Amniotic epithelial cell (primary cell): ENCODE measurements around the gene CD8B2.
"Not testable (repeated sequence)": the region's sequence is repeated elsewhere in the genome, so short reads cannot be mapped to it uniquely, and the experiment has no call there.

Source experiments
- DNase-seq: peaks from one replicate; pipeline ENCODE4 v3.0.0-alpha.2; 2010; ENCODE audit warnings: low read depth

The CD8B2 gene

DNA sequence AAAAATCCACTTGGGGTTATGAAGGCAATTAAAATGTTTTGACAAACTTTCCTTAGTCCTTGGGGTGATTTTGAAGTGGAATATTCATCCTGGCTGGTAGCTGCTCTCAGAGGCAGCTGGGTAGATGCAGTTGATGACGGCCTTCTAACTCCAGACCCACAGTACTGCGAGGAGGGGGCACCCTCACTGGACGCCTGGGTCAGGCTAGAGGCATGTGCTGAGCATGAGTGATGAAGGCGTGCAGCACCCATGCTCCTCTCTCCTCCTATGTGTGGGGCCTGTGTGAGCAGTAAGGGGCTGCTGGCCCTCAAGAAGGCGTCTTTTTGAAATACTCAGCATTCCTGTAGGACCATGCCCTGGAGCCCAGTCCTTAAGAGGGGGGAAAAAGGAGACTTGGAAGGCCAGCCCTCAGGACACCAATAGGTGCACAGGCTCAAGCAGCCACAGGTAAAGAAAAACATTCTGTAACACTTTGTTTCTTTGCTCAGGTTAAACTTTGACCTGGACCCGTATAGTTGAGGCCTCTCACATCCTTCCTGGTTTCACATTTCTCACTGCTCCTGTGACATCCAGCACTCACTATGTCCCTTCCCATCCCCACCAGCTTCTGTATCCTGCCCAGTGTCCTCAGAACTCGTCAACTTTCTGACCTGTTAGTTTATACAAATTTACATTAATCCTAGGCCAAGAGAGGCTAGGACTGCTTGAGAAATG is 64.4 kb downstream of the CD8B2 start:
- DNase-seq = no peak

GRCh38 chr2:106552921-106553320 is 65.8 kb downstream of the CD8B2 start:
- DNase-seq = no peak

DNA sequence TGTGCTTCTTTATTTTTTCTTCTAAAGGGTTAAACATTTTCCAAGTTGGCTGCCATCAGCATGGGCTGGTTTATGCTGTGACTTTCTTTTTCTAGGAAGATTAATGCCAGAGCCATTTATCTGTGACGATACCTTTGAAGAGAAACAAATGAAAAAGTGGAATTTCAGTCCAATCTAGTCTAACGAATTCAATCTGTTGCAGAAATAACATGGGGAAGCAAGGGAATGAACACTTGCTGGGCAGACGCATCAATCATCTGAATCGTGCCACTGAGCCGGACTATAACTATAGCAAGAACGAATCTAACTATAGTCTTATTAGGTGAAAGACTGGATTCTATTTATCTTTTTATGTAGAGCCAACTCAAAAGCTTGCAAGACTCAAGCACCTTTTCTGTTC is 66.2 kb downstream of the CD8B2 start:
- no peak for DNase-seq

DNA sequence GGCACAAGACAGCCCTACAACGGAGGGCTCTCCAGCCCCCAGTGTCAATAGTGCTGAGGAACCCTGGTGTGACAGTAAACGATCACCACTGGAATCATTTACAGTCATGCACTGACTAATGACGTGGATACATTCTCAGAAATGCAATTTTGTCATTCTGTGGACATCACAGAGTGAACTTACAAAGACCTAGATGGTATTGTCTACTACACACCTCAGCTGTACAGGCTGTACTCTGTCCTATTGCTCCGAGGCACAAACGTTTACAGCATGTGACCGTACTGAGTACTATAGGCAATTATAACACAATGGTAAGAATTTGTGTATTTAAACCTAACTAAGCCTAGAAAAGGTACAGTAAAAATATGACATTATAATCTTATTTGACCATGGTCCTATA is 67.2 kb downstream of the CD8B2 start:
- DNase-seq = no peak

DNA sequence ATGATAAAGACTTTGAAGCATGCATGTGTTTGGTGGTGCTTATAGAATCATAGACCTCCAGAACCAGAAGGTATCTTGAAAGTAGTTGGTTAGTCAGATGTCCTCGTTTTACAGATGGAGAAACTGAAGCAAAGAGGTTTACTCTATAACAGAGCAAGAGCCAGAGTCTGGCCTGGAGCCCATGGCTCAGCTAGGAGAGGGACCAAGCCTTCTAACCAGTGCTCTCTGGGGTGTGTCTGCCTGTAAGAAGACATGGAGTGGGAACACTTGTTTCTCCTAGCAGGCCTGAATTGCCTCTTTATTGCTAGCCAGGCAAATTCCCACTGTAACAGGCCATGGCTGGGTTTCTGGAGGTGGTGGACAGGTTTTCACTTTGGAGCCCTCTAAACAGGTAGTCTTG is 67.9 kb downstream of the CD8B2 start:
- no peak for DNase-seq

- not testable (repeated sequence) for DNase-seq
Measured at GRCh38 chr2:106559786-106560185, 72.6 kb downstream of the CD8B2 start.

GRCh38 chr2:106560773-106561172 is 73.6 kb downstream of the CD8B2 start:
- DNase-seq = no peak

GRCh38 chr2:106561356-106561755 is 74.2 kb downstream of the CD8B2 start:
- DNase-seq = no peak

DNA sequence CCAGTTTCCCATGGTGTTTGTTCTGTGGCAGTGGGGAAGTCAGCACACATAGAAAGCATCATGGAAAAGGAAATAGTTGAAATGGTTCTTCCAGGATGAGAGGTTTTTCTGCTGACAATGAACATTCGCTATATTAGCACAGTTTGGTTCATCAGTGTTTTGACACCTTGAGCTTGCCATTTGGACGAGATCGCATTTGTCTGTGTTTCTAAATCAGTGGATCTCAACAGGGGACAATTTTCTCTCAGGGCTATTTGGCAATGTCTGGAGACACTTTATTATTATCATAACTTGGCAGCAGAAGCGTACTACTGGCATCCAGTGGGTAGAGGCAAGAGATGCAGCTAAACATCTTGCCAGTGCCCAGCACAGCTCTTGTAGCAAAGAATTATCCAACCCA is 74.6 kb downstream of the CD8B2 start:
- no peak for DNase-seq

DNA sequence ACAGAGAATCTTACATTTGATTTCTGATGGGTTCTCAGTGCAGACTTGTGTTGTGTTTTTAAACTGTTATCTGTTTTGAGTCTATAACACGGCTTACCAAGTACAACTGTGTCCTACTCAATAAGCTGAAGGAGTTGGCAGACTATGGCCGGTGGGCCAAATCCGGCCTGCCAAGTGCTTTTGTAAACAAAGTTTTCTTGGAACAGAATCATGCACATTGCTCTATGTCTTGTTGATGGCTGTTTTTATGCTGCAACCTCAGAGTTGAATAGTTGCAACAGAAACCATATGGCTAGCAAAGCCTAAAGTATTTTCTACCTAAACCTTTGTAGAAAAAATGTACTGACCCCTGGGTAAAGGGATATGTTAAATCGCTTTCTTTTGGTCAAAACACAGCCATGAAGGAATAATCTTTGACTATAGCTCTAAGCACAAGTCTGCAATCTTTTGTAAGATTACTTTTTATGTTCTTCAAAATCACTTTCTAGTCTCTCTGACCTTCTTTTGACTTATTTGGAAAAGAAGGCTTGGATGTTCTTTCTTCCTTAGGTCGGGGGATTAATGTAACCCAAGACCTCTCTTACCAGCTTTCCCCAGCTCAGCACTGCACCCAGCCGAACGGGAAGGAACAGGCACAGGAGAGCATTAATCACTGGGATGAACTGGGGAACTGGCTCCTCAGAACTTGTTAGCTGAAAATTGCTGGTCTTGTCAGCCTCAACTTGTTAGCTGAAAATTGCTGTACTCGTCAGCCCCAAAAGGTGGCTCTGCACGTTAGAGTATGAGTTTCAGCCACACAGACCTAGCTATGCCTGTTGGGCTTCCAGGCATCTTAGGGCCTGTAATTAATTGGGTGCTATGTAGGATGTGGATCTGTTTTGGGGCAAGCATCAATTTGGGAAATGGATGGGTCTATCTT is 75.4 kb downstream of the CD8B2 start:
- DNase-seq = no peak

- no peak for DNase-seq
Measured at GRCh38 chr2:106563195-106563594, 76.0 kb downstream of the CD8B2 start.

- no peak for DNase-seq
Measured at GRCh38 chr2:106565599-106565998, 78.4 kb downstream of the CD8B2 start.

DNA sequence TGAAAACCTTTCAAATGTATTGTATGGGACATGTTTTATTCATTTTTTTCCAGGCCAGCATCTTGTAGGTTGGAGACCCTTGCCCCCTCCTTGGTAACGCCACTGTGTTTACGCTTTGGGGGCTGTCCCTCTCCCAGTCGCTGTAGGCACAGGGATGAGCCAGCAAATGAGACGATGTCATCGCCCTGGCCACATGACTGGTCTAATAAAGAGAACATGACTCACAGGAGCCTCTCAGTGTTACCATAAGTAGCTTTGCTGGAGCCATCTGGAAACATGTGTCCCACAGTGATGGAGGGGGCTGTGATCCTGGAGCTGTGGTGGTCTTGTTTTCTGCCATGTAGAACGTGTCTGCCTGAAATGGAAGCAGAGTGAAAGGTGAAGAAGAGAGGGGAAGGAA is 78.9 kb downstream of the CD8B2 start:
- no peak for DNase-seq

DNA sequence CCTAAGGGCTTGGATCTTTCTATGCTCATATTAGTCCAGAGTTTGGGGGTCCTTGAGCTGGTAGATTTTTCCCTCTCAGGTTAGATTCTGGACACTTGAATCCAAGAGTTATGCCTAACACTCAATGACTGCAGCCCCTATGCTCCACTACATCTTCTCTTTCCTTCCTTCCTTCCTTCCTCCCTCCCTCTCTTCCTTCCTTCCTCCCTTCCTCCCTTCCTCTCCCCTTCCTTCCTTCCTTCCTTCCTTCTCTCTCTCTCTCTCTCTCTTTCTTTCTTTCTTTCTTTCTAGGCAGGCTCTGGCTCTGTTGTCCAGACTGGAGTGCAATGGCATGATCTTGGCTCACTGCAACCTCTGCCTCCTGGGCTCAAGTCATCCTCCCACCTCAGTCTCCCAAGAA is 79.3 kb downstream of the CD8B2 start:
- DNase-seq = not testable (repeated sequence)

- no peak for DNase-seq
Measured at GRCh38 chr2:106570316-106570715, 83.2 kb downstream of the CD8B2 start.
